ENCODE measurements around the gene CTBP2.
"Not testable (repeated sequence)": the region's sequence is repeated elsewhere in the genome, so short reads cannot be mapped to it uniquely, and the experiment has no call there.

Gene CTBP2

GRCh38 chr10:125060482-125060825 lies 99.9 kb downstream of the CTBP2 start:
- no peak for DNase-seq (ENCODE audit: low spot score)
- no peak for TF ChIP-seq CTCF (IDR thresholded peaks at IDR 0.05; ENCODE audit: extremely low read depth, missing control alignments)

GRCh38 chr10:125060026-125060425 lies 100.3 kb downstream of the CTBP2 start:
- DNase-seq (ENCODE audit: low spot score): no peak
- no peak for TF ChIP-seq CTCF (IDR thresholded peaks at IDR 0.05; ENCODE audit: extremely low read depth, missing control alignments)

- DNase-seq (ENCODE audit: low spot score): not testable (repeated sequence)
Measured at GRCh38 chr10:125059348-125059747, 101.0 kb downstream of the CTBP2 start.

- TF ChIP-seq CTCF (IDR thresholded peaks at IDR 0.05; ENCODE audit: extremely low read depth, missing control alignments): no peak
- peak; percentile 49 for DNase-seq (ENCODE audit: low spot score)
Measured at GRCh38 chr10:125057158-125058001, 103.0 kb downstream of the CTBP2 start.

GRCh38 chr10:125056161-125057132 lies 103.9 kb downstream of the CTBP2 start:
- no peak for DNase-seq (ENCODE audit: low spot score)
- no peak for TF ChIP-seq CTCF (IDR thresholded peaks at IDR 0.05; ENCODE audit: extremely low read depth, missing control alignments)

- no peak for TF ChIP-seq CTCF (IDR thresholded peaks at IDR 0.05; ENCODE audit: extremely low read depth, missing control alignments)
- DNase-seq (ENCODE audit: low spot score): no peak
Measured at GRCh38 chr10:125055446-125055845, 104.9 kb downstream of the CTBP2 start.

- TF ChIP-seq CTCF (IDR thresholded peaks at IDR 0.05; ENCODE audit: extremely low read depth, missing control alignments): no peak
- DNase-seq (ENCODE audit: low spot score): no peak
Measured at GRCh38 chr10:125054669-125055268, 105.6 kb downstream of the CTBP2 start.

Data from GM20000 (cell line).